Peyer's patch (tissue), 4 donors: ENCODE results near the gene OTP. TPM values are rescaled to one million over a fixed set of nuclear protein-coding genes. Genes with fewer than 3 reads are reported as not detected.

Experiments
- DNase-seq, 3 donors: peaks; one replicate each; pipeline ENCODE4 v3.0.0-alpha.2; 2017 to 2019
- H3K27ac ChIP-seq, 4 donors: fragments of 200-600 bp; sonication (generic); one replicate each; pipeline ENCODE4 v1.5.1; 2016 to 2019
- H3K27me3 ChIP-seq, 2 donors: fragments of 200-600 bp; sonication (generic); one replicate each; pipeline ENCODE4 v1.5.1; 2019
- H3K36me3 ChIP-seq, 3 donors: fragments of 200-600 bp; sonication (generic); one replicate each; pipeline ENCODE4 v1.5.1; 2016 to 2019
- H3K4me1 ChIP-seq, 4 donors: fragments of 200-600 bp; sonication (generic); one replicate each; pipeline ENCODE4 v1.5.1; 2016 to 2019
- H3K4me3 ChIP-seq, 4 donors: fragments of 200-600 bp; sonication (generic); 1 replicate in 3 of 4; 2 replicates in 1 of 4; pipeline ENCODE4 v1.5.1; 2016 to 2019; ENCODE audit warnings: mild to moderate bottlenecking in 1 of 4
- H3K9me3 ChIP-seq, 4 donors: fragments of 200-600 bp; sonication (generic); one replicate each; pipeline ENCODE4 v1.5.1; 2016 to 2019; ENCODE audit warnings: mild to moderate bottlenecking in 1 of 4
- POLR2A ChIP-seq, 2 donors: fragments of 450-650 bp; IDR thresholded peaks; one replicate each; pipeline ENCODE4 v1.5.1; 2017; ENCODE audit warnings: antibody characterized with exemption in 2 of 2, mild to moderate bottlenecking in 2 of 2, moderate library complexity in 2 of 2
- total RNA-seq, 4 donors: library from RNA; depleted of rRNA; stranded (reverse); fragments of >200 nt; gene quantifications; one replicate each; pipeline ENCODE4 v1.1.0, GENCODE V29; 2016
- TF ChIP-seq, protein P1 (sequence below), 6 experiments: fragments of 450-650 bp in 4 of 6; fragments of 200-600 bp in 2 of 6; sonication (generic) in 1 of 6; IDR thresholded peaks; one replicate each; pipeline ENCODE4 v1.5.1; 2017 to 2019; ENCODE audit warnings: antibody characterized with exemption in 6 of 6, mild to moderate bottlenecking in 3 of 6, moderate library complexity in 1 of 6

Gene OTP
- total RNA-seq, result not detected

DNA sequence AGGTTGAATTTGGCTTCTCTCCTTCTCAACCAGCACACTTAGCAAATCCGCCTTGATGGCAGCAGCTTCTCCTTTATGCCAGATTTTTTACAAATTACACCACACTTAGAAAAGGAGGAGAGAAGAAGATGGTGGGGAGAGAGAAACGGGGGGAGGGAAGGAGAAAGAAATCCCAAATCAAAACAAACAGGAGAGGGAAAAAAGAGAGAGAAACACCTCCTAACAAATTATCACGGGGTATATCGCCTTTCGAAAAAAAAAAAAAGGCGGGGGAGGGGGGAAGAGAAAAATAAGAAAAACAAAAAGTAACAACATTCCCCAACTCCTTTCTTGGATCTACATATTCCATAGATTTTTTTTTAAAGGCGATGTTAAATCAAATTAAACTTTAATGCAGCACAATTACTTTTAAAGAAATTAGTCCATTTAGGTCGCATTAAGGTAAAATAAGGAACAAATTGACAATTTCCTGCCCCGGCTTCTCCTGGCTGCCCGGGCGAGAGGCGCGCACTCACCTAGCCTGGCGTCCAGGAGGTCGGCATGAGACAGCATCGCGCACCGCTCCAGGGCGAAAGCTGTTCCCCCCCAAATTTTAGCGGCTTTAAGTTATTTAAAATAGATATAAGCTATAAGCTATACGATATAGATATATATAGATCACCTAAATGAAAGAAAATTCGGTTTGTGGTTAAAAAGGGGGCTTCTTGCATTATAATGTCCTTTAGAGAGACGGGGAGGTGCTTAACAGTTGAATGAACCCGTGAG is at the start of gene OTP:
Gene OTP (minus strand): TSS at position 716 of the 765 bp plus-strand sequence. CDS start 164 bp downstream, at position 552.
- no peak for TF ChIP-seq POLR2A (IDR thresholded peaks at IDR 0.05)
- TF ChIP-seq, protein P1, sequence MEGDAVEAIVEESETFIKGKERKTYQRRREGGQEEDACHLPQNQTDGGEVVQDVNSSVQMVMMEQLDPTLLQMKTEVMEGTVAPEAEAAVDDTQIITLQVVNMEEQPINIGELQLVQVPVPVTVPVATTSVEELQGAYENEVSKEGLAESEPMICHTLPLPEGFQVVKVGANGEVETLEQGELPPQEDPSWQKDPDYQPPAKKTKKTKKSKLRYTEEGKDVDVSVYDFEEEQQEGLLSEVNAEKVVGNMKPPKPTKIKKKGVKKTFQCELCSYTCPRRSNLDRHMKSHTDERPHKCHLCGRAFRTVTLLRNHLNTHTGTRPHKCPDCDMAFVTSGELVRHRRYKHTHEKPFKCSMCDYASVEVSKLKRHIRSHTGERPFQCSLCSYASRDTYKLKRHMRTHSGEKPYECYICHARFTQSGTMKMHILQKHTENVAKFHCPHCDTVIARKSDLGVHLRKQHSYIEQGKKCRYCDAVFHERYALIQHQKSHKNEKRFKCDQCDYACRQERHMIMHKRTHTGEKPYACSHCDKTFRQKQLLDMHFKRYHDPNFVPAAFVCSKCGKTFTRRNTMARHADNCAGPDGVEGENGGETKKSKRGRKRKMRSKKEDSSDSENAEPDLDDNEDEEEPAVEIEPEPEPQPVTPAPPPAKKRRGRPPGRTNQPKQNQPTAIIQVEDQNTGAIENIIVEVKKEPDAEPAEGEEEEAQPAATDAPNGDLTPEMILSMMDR (IDR thresholded peaks at IDR 0.05), result no peak
- Histone ChIP-seq H3K27ac (no peak within 1 kb of the TSS), H3K27me3 (peaks cover 0 to 79% of the 10 kb centered on the region in 2 donors), H3K36me3 (no peaks in the 10 kb centered on the region), H3K9me3 (peaks cover 0 to 3% (median 0%) of the 10 kb centered on the region in 4 donors), H3K4me3 (no peak within 1 kb of the TSS), H3K4me1 (peaks cover 0 to 28% (median 0%) of the 10 kb centered on the region in 4 donors)
- no peak for DNase-seq

- H3K36me3 ChIP-seq, result peaks cover 0 to 2% (median 0%) of the 10 kb centered on the region in 3 donors
- H3K27ac ChIP-seq, result no peak overlapping the region
- H3K4me1 ChIP-seq, result no peaks in the 10 kb centered on the region
- H3K27me3 ChIP-seq, result no peaks in the 10 kb centered on the region
- no peak for DNase-seq
- no peaks in the 10 kb centered on the region for H3K9me3 ChIP-seq
- no peak overlapping the region for H3K4me3 ChIP-seq
- TF ChIP-seq, protein P1 (IDR thresholded peaks at IDR 0.05), result no peak
- TF ChIP-seq POLR2A (IDR thresholded peaks at IDR 0.05), result no peak
Observed at GRCh38 chr5:77683171-77683732, 44.7 kb upstream of the OTP start.

DNA sequence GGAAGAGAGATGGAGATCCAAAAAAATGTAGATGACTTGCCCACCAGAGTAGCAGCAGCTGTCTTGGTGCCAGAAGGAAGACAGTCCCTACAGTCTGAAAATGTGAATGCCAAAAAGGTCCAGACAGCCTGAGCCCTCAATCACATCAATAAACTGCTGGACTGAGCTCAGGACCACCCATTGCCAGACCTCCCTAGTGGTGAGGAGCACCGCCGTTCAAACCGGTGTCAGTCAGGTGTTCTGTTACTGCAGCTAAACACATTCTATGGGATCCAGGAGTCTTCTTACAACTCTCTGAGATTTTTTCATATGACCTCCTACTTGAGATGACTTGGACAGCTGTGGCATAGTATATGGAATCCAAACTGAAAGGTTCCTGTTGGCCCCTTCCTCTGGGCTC is 32.0 kb upstream of the OTP start:
- no peaks in the 10 kb centered on the region for H3K36me3 ChIP-seq
- no peaks in the 10 kb centered on the region for H3K27me3 ChIP-seq
- DNase-seq, result no peak
- H3K4me3 ChIP-seq, result no peak overlapping the region
- TF ChIP-seq, protein P1 (IDR thresholded peaks at IDR 0.05), result no peak
- no peak for TF ChIP-seq POLR2A (IDR thresholded peaks at IDR 0.05)
- no peaks in the 10 kb centered on the region for H3K4me1 ChIP-seq
- H3K27ac ChIP-seq, result no peak overlapping the region
- no peaks in the 10 kb centered on the region for H3K9me3 ChIP-seq

- H3K36me3 ChIP-seq, result no peaks in the 10 kb centered on the region
- no peak for DNase-seq
- TF ChIP-seq, protein P1 (IDR thresholded peaks at IDR 0.05), result no peak
- TF ChIP-seq POLR2A (IDR thresholded peaks at IDR 0.05), result no peak
- no peaks in the 10 kb centered on the region for H3K27me3 ChIP-seq
- H3K4me3 ChIP-seq, result no peak overlapping the region
- H3K4me1 ChIP-seq, result no peaks in the 10 kb centered on the region
- H3K9me3 ChIP-seq, result no peaks in the 10 kb centered on the region
- no peak overlapping the region for H3K27ac ChIP-seq
Observed at GRCh38 chr5:77669677-77670076, 31.2 kb upstream of the OTP start.

GRCh38 chr5:77663090-77663863 is 24.8 kb upstream of the OTP start:
- no peak for DNase-seq
- no peak overlapping the region for H3K4me3 ChIP-seq
- H3K9me3 ChIP-seq, result no peaks in the 10 kb centered on the region
- TF ChIP-seq POLR2A (IDR thresholded peaks at IDR 0.05), result no peak
- TF ChIP-seq, protein P1 (IDR thresholded peaks at IDR 0.05), result no peak
- no peaks in the 10 kb centered on the region for H3K36me3 ChIP-seq
- no peaks in the 10 kb centered on the region for H3K4me1 ChIP-seq
- no peaks in the 10 kb centered on the region for H3K27me3 ChIP-seq
- H3K27ac ChIP-seq, result no peak overlapping the region
